ENCODE results near the gene YIF1B. TPM values are rescaled to one million over a fixed set of nuclear protein-coding genes. Genes with fewer than 3 reads are reported as not detected.

Gene YIF1B
- total and polyA plus RNA-seq, 2 of the 4 experiments (the other 2 are of a cell fraction), result 72.2 to 165 TPM

DNA sequence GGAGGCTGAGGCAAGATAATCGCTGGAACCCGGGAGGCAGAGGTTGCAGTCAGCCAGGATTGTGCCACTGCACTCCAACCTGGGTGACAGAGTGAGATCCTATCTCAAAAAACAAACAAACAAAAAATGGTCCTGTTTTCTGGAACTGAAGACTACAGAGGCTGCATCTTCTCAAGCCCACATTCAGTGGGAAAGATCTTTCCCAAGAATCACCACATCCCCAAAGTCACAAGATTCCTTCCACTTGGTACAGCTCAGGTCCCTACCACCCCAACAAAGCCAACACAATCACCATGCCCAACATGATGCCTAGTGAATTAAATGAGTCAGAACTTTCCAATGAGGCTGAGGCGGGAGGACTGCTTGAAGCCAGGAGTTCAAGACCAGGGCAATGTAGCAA, 35.1 kb upstream of the YIF1B start:
- in situ Hi-C loops (cut with MboI; ENCODE audit: low sequenced_read_pairs) (no loop called here), dilution Hi-C loops (cut with HindIII; ENCODE audit: low sequenced_read_pairs, unreplicated experiment) (no loop called here), intact Hi-C loops (cut with micrococcal nuclease) (no loop called here)
- Histone ChIP-seq H2BK120ac (ENCODE audit: low read depth, low read length) (no peak overlapping the region), H3K27ac (ENCODE audit: insufficient read depth, low read length) (no peak overlapping the region), H3K18ac (ENCODE audit: low read depth, low read length) (no peak overlapping the region), H3K9ac (ENCODE audit: low read depth, low read length) (no peak overlapping the region), H3K4ac (ENCODE audit: low read depth, low read length) (no peak overlapping the region), H3K4me3 (ENCODE audit: insufficient read depth, low read depth, low read length) (no peak overlapping the region), H2BK20ac (ENCODE audit: low read depth, low read length) (no peak overlapping the region), H3K36me3 (ENCODE audit: control insufficient read depth, insufficient read depth, low read length) (no peaks in the 10 kb centered on the region), H2BK5ac (ENCODE audit: low read depth, low read length, poor library complexity, severe bottlenecking) (no peak overlapping the region), H3K27me3 (ENCODE audit: control insufficient read depth, insufficient read depth, low read length) (peaks cover 9% of the 10 kb centered on the region; the same call in 1 of the 2 replicates), H3K14ac (replicated peaks; ENCODE audit: low read depth, low read length) (no peak overlapping the region), H3K56ac (ENCODE audit: extremely low read depth, insufficient read depth, low read length) (no peak overlapping the region), H3K4me2 (ENCODE audit: low read depth, low read length) (no peak overlapping the region), H4K20me1 (ENCODE audit: insufficient read depth, low read length) (no peaks in the 10 kb centered on the region), H2AFZ (replicated peaks; ENCODE audit: low read length, poor library complexity) (no peak overlapping the region), H4K5ac (ENCODE audit: low read depth, low read length) (no peak overlapping the region), H3K79me1 (ENCODE audit: low read depth in 1 of 2, low read length in 2 of 2) (no peaks in the 10 kb centered on the region), H4K91ac (ENCODE audit: insufficient read depth, low read depth, low read length) (no peak overlapping the region), H2AK5ac (ENCODE audit: low read depth, low read length) (no peak overlapping the region), H3K9me1 (ENCODE audit: insufficient read depth, low read length) (no peaks in the 10 kb centered on the region), H2AK9ac (replicated peaks; ENCODE audit: low read depth, low read length, poor library complexity) (no peak overlapping the region), H3K4me1 (ENCODE audit: control insufficient read depth, insufficient read depth, low read length) (no peaks in the 10 kb centered on the region), H4K8ac (ENCODE audit: low read depth in 2 of 2, low read length in 2 of 2) (no peak overlapping the region), H2BK15ac (ENCODE audit: low read depth, low read length) (no peak overlapping the region), H3K23ac (ENCODE audit: low read depth, low read length) (no peak overlapping the region), H3K9me3 (ENCODE audit: control insufficient read depth, insufficient read depth, low read length) (no peaks in the 10 kb centered on the region)
- TF ChIP-seq CEBPB (IDR thresholded peaks at IDR 0.05; ENCODE audit: low read depth, low read length) (no peak), CHD1 (IDR thresholded peaks at IDR 0.05; ENCODE audit: low read depth, low read length) (no peak), MAZ (IDR thresholded peaks at IDR 0.05; ENCODE audit: borderline replicate concordance, low read depth, low read length) (no peak), BHLHE40 (IDR thresholded peaks at IDR 0.05; ENCODE audit: low read depth, low read length) (no peak), RFX5 (IDR thresholded peaks at IDR 0.05; ENCODE audit: low read depth, low read length) (no peak), NFE2L2 (IDR thresholded peaks at IDR 0.05; ENCODE audit: low read depth, low read length) (no peak), RCOR1 (IDR thresholded peaks at IDR 0.05; ENCODE audit: insufficient replicate concordance, low read length) (no peak), POLR2A (IDR thresholded peaks at IDR 0.05; ENCODE audit: low read depth, low read length) (no peak), MXI1 (IDR thresholded peaks at IDR 0.05; ENCODE audit: borderline replicate concordance, low read depth, low read length) (no peak)
- TF ChIP-seq, protein P1, sequence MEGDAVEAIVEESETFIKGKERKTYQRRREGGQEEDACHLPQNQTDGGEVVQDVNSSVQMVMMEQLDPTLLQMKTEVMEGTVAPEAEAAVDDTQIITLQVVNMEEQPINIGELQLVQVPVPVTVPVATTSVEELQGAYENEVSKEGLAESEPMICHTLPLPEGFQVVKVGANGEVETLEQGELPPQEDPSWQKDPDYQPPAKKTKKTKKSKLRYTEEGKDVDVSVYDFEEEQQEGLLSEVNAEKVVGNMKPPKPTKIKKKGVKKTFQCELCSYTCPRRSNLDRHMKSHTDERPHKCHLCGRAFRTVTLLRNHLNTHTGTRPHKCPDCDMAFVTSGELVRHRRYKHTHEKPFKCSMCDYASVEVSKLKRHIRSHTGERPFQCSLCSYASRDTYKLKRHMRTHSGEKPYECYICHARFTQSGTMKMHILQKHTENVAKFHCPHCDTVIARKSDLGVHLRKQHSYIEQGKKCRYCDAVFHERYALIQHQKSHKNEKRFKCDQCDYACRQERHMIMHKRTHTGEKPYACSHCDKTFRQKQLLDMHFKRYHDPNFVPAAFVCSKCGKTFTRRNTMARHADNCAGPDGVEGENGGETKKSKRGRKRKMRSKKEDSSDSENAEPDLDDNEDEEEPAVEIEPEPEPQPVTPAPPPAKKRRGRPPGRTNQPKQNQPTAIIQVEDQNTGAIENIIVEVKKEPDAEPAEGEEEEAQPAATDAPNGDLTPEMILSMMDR (conservative IDR thresholded peaks at IDR 0.05; ENCODE audit: low read depth, low read length), result no peak
- WGBS, 2 experiments (ENCODE audit: extremely low coverage in 2 of 2, insufficient read length in 1 of 2), result 100% methylated on average over 1 of the region's 3 CpGs; no CpG with 5 or more reads in 1 of the 2 experiments
- ATAC-seq (ENCODE audit: low read depth), result no peak
- ChIA-PET POLR2A (ENCODE audit: unreplicated experiment) (no interaction called here), CTCF (no interaction called here)
- DNase-seq, result no peak
- BruUV-seq (replicated peaks), result no TSS peak
